GM12892 (cell line): ENCODE results near the gene C1orf50.

Experiments used
- DNase-seq: peaks from one replicate; pipeline ENCODE4 v3.0.0; 2011; ENCODE audit not compliant: insufficient read length
- FAIRE-seq: peaks from 2 replicates; lab custom pipeline; 2011; peaks lifted over from hg19 to GRCh38; lab: Jason Lieb, UNC
- POLR2A ChIP-seq: IDR thresholded peaks from 2 replicates; pipeline ENCODE4 v1.6.1; 2011; ENCODE audit warnings: low read depth, low read length, control low read depth
- POLR2AphosphoS5 ChIP-seq: IDR thresholded peaks from 2 replicates; pipeline ENCODE4 v1.6.1; 2011; ENCODE audit warnings: low read depth, low read length, control low read depth
- TAF1 ChIP-seq: IDR thresholded peaks from 2 replicates; pipeline ENCODE4 v1.6.1; 2011; ENCODE audit warnings: low read depth, mild to moderate bottlenecking, control low read depth, low read length, borderline replicate concordance

C1orf50 gene

GRCh38 chr1:42765269-42765668 lies 1.8 kb upstream of the C1orf50 start:
- FAIRE-seq: no peak
- TF ChIP-seq POLR2AphosphoS5 (no peak), POLR2A (no peak), TAF1 (no peak)
- no peak for DNase-seq

- TF ChIP-seq POLR2A: no peak
- no peak for TF ChIP-seq POLR2AphosphoS5
- TF ChIP-seq TAF1: no peak
- no peak for DNase-seq
- peak; percentile 77 for FAIRE-seq
These were observed 963 bp upstream of the C1orf50 start for GRCh38 chr1:42765832-42766740.

GRCh38 chr1:42767510-42768000 lies 506 bp downstream of the C1orf50 start:
- FAIRE-seq (peak; percentile 56), DNase-seq (no peak)
- TF ChIP-seq POLR2A (no peak), POLR2AphosphoS5 (no peak; the same call in 1 of the 2 replicates), TAF1 (no peak)

GRCh38 chr1:42768172-42768571 lies 1.1 kb downstream of the C1orf50 start:
- TF ChIP-seq TAF1: no peak
- no peak for TF ChIP-seq POLR2AphosphoS5
- TF ChIP-seq POLR2A: no peak
- no peak for DNase-seq
- no peak for FAIRE-seq

DNA sequence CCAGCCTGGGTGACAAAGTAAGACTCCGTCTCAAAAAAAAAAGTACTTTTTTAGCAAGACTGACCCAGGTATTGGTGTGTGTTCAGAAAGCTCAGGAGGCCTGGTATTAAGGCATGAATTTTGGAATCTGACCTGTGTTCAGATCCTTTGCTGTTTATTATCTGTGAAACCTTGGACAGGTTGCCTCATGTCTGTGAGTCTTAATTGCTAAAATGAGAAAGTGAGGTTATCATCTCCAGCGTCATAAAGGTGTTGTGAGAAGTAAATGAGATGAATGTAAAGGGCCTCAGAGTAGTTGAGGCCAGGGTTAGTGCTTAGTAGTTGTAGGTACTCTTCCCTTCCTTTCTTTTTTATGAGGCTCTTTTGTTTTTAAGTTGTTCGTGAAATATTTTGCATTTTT lies 2.8 kb downstream of the C1orf50 start:
- FAIRE-seq (no peak), DNase-seq (no peak)
- no peak for TF ChIP-seq POLR2A
- no peak for TF ChIP-seq TAF1

DNA sequence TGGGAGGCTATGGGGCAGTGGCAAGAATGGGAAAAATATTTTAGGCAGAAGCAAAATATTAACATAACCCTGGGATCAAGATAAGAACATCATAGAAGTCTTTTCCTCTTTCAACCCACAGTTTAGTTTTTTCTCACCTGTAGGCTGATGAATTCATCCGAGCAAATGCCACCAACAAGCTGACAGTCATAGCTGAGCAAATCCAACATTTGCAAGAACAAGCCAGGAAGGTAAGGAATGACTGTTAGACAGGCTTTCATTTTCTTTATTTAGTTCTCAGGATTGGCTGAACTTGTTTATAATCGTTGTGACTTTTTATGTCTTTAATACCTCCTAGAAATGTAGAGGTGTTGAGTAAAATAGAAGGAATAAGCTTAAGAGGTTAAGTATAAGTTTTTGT lies 6.4 kb downstream of the C1orf50 start:
- no peak for DNase-seq
- FAIRE-seq: no peak
- no peak for TF ChIP-seq TAF1
- TF ChIP-seq POLR2AphosphoS5: no peak
- TF ChIP-seq POLR2A: no peak

DNA sequence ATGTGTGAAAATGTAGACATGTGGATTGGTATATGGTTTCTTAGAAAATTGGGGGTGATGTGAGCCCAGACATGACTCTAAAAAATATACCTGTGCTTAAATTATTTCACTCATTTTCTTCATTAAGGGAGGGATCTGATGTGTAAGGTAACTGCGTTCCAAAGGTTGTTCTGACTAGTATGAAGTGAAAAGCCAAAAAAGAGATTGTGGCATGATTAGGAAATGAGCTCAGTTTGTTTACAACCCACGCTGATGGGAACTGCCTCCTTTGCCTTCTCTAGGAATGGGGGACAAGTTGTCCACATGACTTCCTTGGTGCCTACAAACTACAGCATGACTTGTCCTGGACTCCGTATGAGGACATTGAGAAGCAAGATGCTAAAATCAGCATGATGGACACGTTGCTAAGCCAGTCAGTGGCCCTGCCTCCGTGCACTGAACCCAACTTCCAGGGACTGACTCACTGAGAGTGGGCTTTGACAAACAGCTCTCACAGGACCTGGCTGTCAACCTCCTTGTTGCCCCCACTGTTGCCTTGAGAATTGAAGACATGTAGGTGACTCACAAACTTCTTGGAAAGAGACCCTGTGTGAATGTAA lies 8.0 kb downstream of the C1orf50 start:
- TF ChIP-seq POLR2A (no peak), POLR2AphosphoS5 (no peak), TAF1 (no peak)
- FAIRE-seq: no peak
- DNase-seq: no peak

DNA sequence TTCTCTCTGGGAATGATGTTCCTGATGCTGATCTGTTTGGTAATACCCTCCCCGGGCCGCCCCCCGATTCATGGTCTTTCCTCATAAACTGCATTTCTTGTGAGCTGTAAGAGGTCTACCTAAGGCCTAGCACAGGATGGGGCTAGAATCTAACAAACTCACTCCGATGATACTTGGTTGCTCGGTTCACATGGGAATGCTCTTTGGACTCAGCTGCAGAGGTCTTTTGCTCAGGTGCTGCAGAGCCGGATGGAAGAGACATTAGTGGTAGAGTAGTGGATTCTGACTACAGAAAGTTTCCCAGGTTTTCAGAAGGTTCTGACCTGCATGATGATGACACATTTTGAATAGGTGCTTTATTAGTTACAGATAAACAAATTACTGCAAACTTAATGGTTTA lies 9.5 kb downstream of the C1orf50 start:
- TF ChIP-seq TAF1: no peak
- no peak for TF ChIP-seq POLR2A
- TF ChIP-seq POLR2AphosphoS5: no peak
- no peak for FAIRE-seq
- DNase-seq: no peak

GRCh38 chr1:42777852-42778251 lies 10.8 kb downstream of the C1orf50 start:
- TF ChIP-seq POLR2AphosphoS5 (no peak), POLR2A (no peak), TAF1 (no peak)
- peak; percentile 40 for FAIRE-seq
- no peak for DNase-seq

- TF ChIP-seq POLR2AphosphoS5 (no peak), POLR2A (no peak), TAF1 (no peak)
- DNase-seq (no peak), FAIRE-seq (peak; percentile 17)
These were observed 12.7 kb downstream of the C1orf50 start for GRCh38 chr1:42779725-42780124.

DNA sequence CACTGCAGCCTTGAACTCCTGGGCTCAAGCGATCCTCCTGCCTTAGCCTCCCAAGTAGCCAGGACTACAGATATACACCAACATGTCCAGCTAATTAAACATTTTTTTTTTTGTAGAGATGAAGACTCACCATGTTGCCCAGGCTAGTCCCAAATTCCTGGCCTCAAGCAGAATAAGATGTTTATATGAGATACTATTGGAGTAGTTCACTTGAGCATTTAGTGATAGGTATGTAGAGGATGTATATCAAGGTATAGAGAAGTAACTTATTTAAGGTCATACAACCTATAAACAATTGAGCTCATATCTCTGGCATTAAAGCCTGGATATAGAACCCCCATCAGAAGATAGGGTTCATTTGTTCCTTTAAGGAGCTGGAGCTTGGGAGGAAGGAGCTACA lies 13.1 kb downstream of the C1orf50 start:
- TF ChIP-seq POLR2A: no peak
- no peak for TF ChIP-seq TAF1
- no peak for TF ChIP-seq POLR2AphosphoS5

More for the DNA sequence above, 13.1 kb downstream of the C1orf50 start:
- FAIRE-seq (no peak), DNase-seq (no peak)
